Activated T-helper 2 cell treated with anti-CD3 and anti-CD28 coated beads, Interferon-gamma antibody, Interleukin-2, Interleukin-4, amounts not matched to agents 10 μg/mL and 5 μg/mL and 100 μg/mL, durations not matched to agents 14 hours and 24 hours and 36 hours (primary cell): ENCODE data around the gene THRSP. TPM values are rescaled to one million over a fixed set of nuclear protein-coding genes. Genes with fewer than 3 reads are reported as not detected.
"Not testable (repeated sequence)": the region's sequence is repeated elsewhere in the genome, so short reads cannot be mapped to it uniquely, and the experiment has no call there.

Source experiments
- DNase-seq: peaks from one replicate; pipeline ENCODE4 v3.0.0; 2021; ENCODE audit warnings: low spot score
- H3K27ac Mint-ChIP-seq: one replicate; pipeline ENCODE4 v1.8.0; 2021; ENCODE audit warnings: mixed read lengths
- H3K27me3 Mint-ChIP-seq: one replicate; pipeline ENCODE4 v1.8.0; 2021; ENCODE audit warnings: low read depth, mixed read lengths
- H3K36me3 Mint-ChIP-seq: one replicate; pipeline ENCODE4 v1.8.0; 2021; ENCODE audit warnings: low read depth, mixed read lengths
- H3K4me1 Mint-ChIP-seq: one replicate; pipeline ENCODE4 v1.8.0; 2021; ENCODE audit warnings: low read depth, mixed read lengths
- H3K4me3 Mint-ChIP-seq: one replicate; pipeline ENCODE4 v1.8.0; 2021; ENCODE audit warnings: low read depth, mild to moderate bottlenecking, moderate library complexity, mixed read lengths
- H3K9me3 Mint-ChIP-seq: one replicate; pipeline ENCODE4 v1.8.0; 2021; ENCODE audit warnings: mixed read lengths
- intact Hi-C: fragments of 100-400 bp; cut with micrococcal nuclease; formaldehyde crosslinking; loops from one replicate; pipeline ENCODE4 v1.15.1; 2023
- total RNA-seq: library from RNA; stranded (reverse); gene quantifications from 2 replicates; pipeline ENCODE4 v1.2.3, GENCODE V29; 2022

The THRSP gene
- total RNA-seq, 1 donor from 2014 or later, result not detected

- peaks cover 2% of the 10 kb centered on the region for H3K27me3 Mint-ChIP-seq
- no peaks in the 10 kb centered on the region for H3K4me1 Mint-ChIP-seq
- intact Hi-C loops, result no loop called here
- H3K36me3 Mint-ChIP-seq, result no peaks in the 10 kb centered on the region
- DNase-seq, result no peak
- no peak overlapping the region for H3K4me3 Mint-ChIP-seq
- no peaks in the 10 kb centered on the region for H3K9me3 Mint-ChIP-seq
- H3K27ac Mint-ChIP-seq, result no peak overlapping the region
Observed at GRCh38 chr11:78031629-78032028, 32.0 kb upstream of the THRSP start.

GRCh38 chr11:78032090-78032489, 31.6 kb upstream of the THRSP start:
- Mint-ChIP-seq H3K27ac (no peak overlapping the region), H3K4me3 (no peak overlapping the region), H3K36me3 (no peaks in the 10 kb centered on the region), H3K9me3 (no peaks in the 10 kb centered on the region), H3K27me3 (peaks cover 2% of the 10 kb centered on the region), H3K4me1 (no peaks in the 10 kb centered on the region)
- intact Hi-C loops, result no loop called here
- DNase-seq, result no peak

- peaks cover 2% of the 10 kb centered on the region for H3K27me3 Mint-ChIP-seq
- intact Hi-C loops, result no loop called here
- no peaks in the 10 kb centered on the region for H3K4me1 Mint-ChIP-seq
- H3K27ac Mint-ChIP-seq, result no peak overlapping the region
- H3K4me3 Mint-ChIP-seq, result no peak overlapping the region
- H3K9me3 Mint-ChIP-seq, result no peaks in the 10 kb centered on the region
- DNase-seq, result no peak
- no peaks in the 10 kb centered on the region for H3K36me3 Mint-ChIP-seq
Observed at GRCh38 chr11:78033040-78033439, 30.6 kb upstream of the THRSP start.

- no peaks in the 10 kb centered on the region for H3K36me3 Mint-ChIP-seq
- H3K27ac Mint-ChIP-seq, result no peak overlapping the region
- H3K4me1 Mint-ChIP-seq, result no peaks in the 10 kb centered on the region
- no peak for DNase-seq
- H3K9me3 Mint-ChIP-seq, result no peaks in the 10 kb centered on the region
- H3K27me3 Mint-ChIP-seq, result peaks cover 2% of the 10 kb centered on the region
- no peak overlapping the region for H3K4me3 Mint-ChIP-seq
- intact Hi-C loops, result no loop called here
Observed at GRCh38 chr11:78034623-78035022, 29.0 kb upstream of the THRSP start.

- peaks cover 9% of the 10 kb centered on the region for H3K4me1 Mint-ChIP-seq
- H3K36me3 Mint-ChIP-seq, result no peaks in the 10 kb centered on the region
Observed at GRCh38 chr11:78036313-78036712, 27.3 kb upstream of the THRSP start.

GRCh38 chr11:78037056-78037455, 26.6 kb upstream of the THRSP start:
- H3K9me3 Mint-ChIP-seq, result no peaks in the 10 kb centered on the region
- no peaks in the 10 kb centered on the region for H3K27me3 Mint-ChIP-seq
- H3K4me1 Mint-ChIP-seq, result peaks cover 9% of the 10 kb centered on the region
- H3K36me3 Mint-ChIP-seq, result no peaks in the 10 kb centered on the region
- H3K27ac Mint-ChIP-seq, result no peak overlapping the region
- no peak overlapping the region for H3K4me3 Mint-ChIP-seq
- intact Hi-C loops, result no loop called here
- no peak for DNase-seq

More at GRCh38 chr11:78036313-78036712, 27.3 kb upstream of the THRSP start:
- H3K9me3 Mint-ChIP-seq, result no peaks in the 10 kb centered on the region
- no peak overlapping the region for H3K4me3 Mint-ChIP-seq
- intact Hi-C loops, result no loop called here
- no peaks in the 10 kb centered on the region for H3K27me3 Mint-ChIP-seq
- no peak for DNase-seq
- no peak overlapping the region for H3K27ac Mint-ChIP-seq

GRCh38 chr11:78037825-78038620, 25.6 kb upstream of the THRSP start:
- Mint-ChIP-seq H3K36me3 (no peaks in the 10 kb centered on the region), H3K27ac (no peak overlapping the region), H3K4me3 (no peak overlapping the region)

GRCh38 chr11:78038697-78039313, 24.9 kb upstream of the THRSP start:
- no peak for DNase-seq
- H3K27ac Mint-ChIP-seq, result no peak overlapping the region

More at GRCh38 chr11:78037825-78038620, 25.6 kb upstream of the THRSP start:
- peaks cover 9% of the 10 kb centered on the region for H3K4me1 Mint-ChIP-seq
- DNase-seq, result no peak
- no peaks in the 10 kb centered on the region for H3K9me3 Mint-ChIP-seq
- intact Hi-C loops, result no loop called here
- H3K27me3 Mint-ChIP-seq, result no peaks in the 10 kb centered on the region

GRCh38 chr11:78039391-78039918, 24.2 kb upstream of the THRSP start:
- Mint-ChIP-seq H3K27ac (peak overlapping the region; percentile 83), H3K27me3 (no peaks in the 10 kb centered on the region), H3K4me3 (no peak overlapping the region), H3K36me3 (no peaks in the 10 kb centered on the region), H3K4me1 (peaks cover 9% of the 10 kb centered on the region), H3K9me3 (no peaks in the 10 kb centered on the region)
- intact Hi-C loops, result no loop called here
- no peak for DNase-seq

More at GRCh38 chr11:78038697-78039313, 24.9 kb upstream of the THRSP start:
- no peaks in the 10 kb centered on the region for H3K36me3 Mint-ChIP-seq
- intact Hi-C loops, result no loop called here
- H3K4me1 Mint-ChIP-seq, result peaks cover 9% of the 10 kb centered on the region
- H3K4me3 Mint-ChIP-seq, result no peak overlapping the region
- H3K9me3 Mint-ChIP-seq, result no peaks in the 10 kb centered on the region
- H3K27me3 Mint-ChIP-seq, result no peaks in the 10 kb centered on the region

- Mint-ChIP-seq H3K4me1 (peaks cover 9% of the 10 kb centered on the region), H3K36me3 (no peaks in the 10 kb centered on the region)
- no peak for DNase-seq
Observed at GRCh38 chr11:78039919-78040671, 23.6 kb upstream of the THRSP start.

GRCh38 chr11:78040691-78041379, 22.8 kb upstream of the THRSP start:
- no peak for DNase-seq
- no peaks in the 10 kb centered on the region for H3K9me3 Mint-ChIP-seq
- H3K4me3 Mint-ChIP-seq, result no peak overlapping the region
- H3K36me3 Mint-ChIP-seq, result no peaks in the 10 kb centered on the region
- H3K27me3 Mint-ChIP-seq, result no peaks in the 10 kb centered on the region
- H3K4me1 Mint-ChIP-seq, result peaks cover 12% of the 10 kb centered on the region
- no peak overlapping the region for H3K27ac Mint-ChIP-seq
- intact Hi-C loops, result no loop called here

More at GRCh38 chr11:78039919-78040671, 23.6 kb upstream of the THRSP start:
- Mint-ChIP-seq H3K9me3 (no peaks in the 10 kb centered on the region), H3K27ac (peak overlapping the region; percentile 83), H3K4me3 (peak overlapping the region; percentile 28), H3K27me3 (no peaks in the 10 kb centered on the region)
- intact Hi-C loops, result no loop called here

GRCh38 chr11:78041380-78041719, 22.3 kb upstream of the THRSP start:
- peaks cover 16% of the 10 kb centered on the region for H3K4me1 Mint-ChIP-seq
- H3K27me3 Mint-ChIP-seq, H3K4me3 Mint-ChIP-seq, intact Hi-C loops, DNase-seq, H3K27ac Mint-ChIP-seq, H3K9me3 Mint-ChIP-seq, H3K36me3 Mint-ChIP-seq: not testable (repeated sequence)
